ENCODE data around the gene GHITM.
"Not testable (repeated sequence)": the region's sequence is repeated elsewhere in the genome, so short reads cannot be mapped to it uniquely, and the experiment has no call there.

GHITM gene

GRCh38 chr10:84167289-84167653, 28.0 kb downstream of the GHITM start:
- CTCF ChIA-PET; H3K4me3 ChIP-seq (ENCODE audit: control insufficient read depth in 1 of 7, extremely low read depth in 1 of 7, insufficient read depth in 4 of 7, low read depth in 2 of 7, low read length in 6 of 7): not testable (repeated sequence)
- WGBS (ENCODE audit: insufficient coverage): no CpG with 5 or more reads among the region's 2 CpGs

GRCh38 chr10:84168382-84168781, 29.1 kb downstream of the GHITM start:
- H3K36me3 ChIP-seq (ENCODE audit: control insufficient read depth in 4 of 4, insufficient read depth in 4 of 4, low read length in 3 of 4); DNase-seq; H3K9me3 ChIP-seq (ENCODE audit: control extremely low read depth in 1 of 5, control insufficient read depth in 4 of 5, insufficient read depth in 2 of 5, low read depth in 1 of 5, low read length in 4 of 5); CTCF ChIA-PET; POLR2A ChIA-PET; H3K4me3 ChIP-seq (ENCODE audit: control insufficient read depth in 1 of 7, extremely low read depth in 1 of 7, insufficient read depth in 4 of 7, low read depth in 2 of 7, low read length in 6 of 7); H3K4me1 ChIP-seq (ENCODE audit: control extremely low read depth in 1 of 4, control insufficient read depth in 4 of 4, insufficient read depth in 4 of 4, low read length in 3 of 4); H3K27ac ChIP-seq (ENCODE audit: insufficient read depth in 1 of 2, low read depth in 1 of 2, low read length in 2 of 2, poor library complexity in 1 of 2, severe bottlenecking in 2 of 2): not testable (repeated sequence)
- H3K27me3 ChIP-seq (replicated peaks in 2 of 5; ENCODE audit: control insufficient read depth in 4 of 5, insufficient read depth in 5 of 5, low read length in 4 of 5): peaks cover 0 to 16% (median 6%) of the 10 kb centered on the region in 5 experiments
- 96% methylated on average over 9 of the region's 10 CpGs for WGBS (ENCODE audit: insufficient coverage)

More at GRCh38 chr10:84167289-84167653, 28.0 kb downstream of the GHITM start:
- DNase-seq; POLR2A ChIA-PET; H3K27ac ChIP-seq (ENCODE audit: insufficient read depth in 1 of 2, low read depth in 1 of 2, low read length in 2 of 2, poor library complexity in 1 of 2, severe bottlenecking in 2 of 2); H3K9me3 ChIP-seq (ENCODE audit: control extremely low read depth in 1 of 5, control insufficient read depth in 4 of 5, insufficient read depth in 2 of 5, low read depth in 1 of 5, low read length in 4 of 5); H3K36me3 ChIP-seq (ENCODE audit: control insufficient read depth in 4 of 4, insufficient read depth in 4 of 4, low read length in 3 of 4); H3K4me1 ChIP-seq (ENCODE audit: control extremely low read depth in 1 of 4, control insufficient read depth in 4 of 4, insufficient read depth in 4 of 4, low read length in 3 of 4): not testable (repeated sequence)
- peaks cover 0 to 19% (median 6%) of the 10 kb centered on the region in 5 experiments for H3K27me3 ChIP-seq (replicated peaks in 2 of 5; ENCODE audit: control insufficient read depth in 4 of 5, insufficient read depth in 5 of 5, low read length in 4 of 5)

DNA sequence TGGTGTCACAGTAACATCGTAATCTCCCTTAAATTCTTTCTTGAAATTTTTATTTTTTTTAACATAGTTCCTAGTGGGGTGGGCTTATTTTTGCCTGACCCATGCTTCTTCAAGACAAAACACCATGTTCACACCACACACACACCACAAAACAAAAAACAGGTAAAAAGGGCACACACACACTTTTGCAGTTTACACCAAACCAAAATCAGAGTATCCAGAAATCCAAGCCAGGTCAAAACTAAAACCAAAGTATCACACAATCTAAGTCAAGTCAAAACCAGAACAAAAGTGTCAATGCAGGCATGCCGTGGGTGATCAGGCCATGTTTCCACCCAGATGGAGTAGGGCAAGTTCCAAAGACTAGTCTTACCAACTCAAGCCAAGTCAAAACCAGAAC, 31.9 kb downstream of the GHITM start:
- H3K4me3 ChIP-seq (ENCODE audit: control insufficient read depth in 1 of 7, extremely low read depth in 1 of 7, insufficient read depth in 4 of 7, low read depth in 2 of 7, low read length in 6 of 7); H3K27ac ChIP-seq (ENCODE audit: insufficient read depth in 1 of 2, low read depth in 1 of 2, low read length in 2 of 2, poor library complexity in 1 of 2, severe bottlenecking in 2 of 2); DNase-seq; CTCF ChIA-PET; H3K36me3 ChIP-seq (ENCODE audit: control insufficient read depth in 4 of 4, insufficient read depth in 4 of 4, low read length in 3 of 4); H3K4me1 ChIP-seq (ENCODE audit: control extremely low read depth in 1 of 4, control insufficient read depth in 4 of 4, insufficient read depth in 4 of 4, low read length in 3 of 4); H3K27me3 ChIP-seq (replicated peaks in 2 of 5; ENCODE audit: control insufficient read depth in 4 of 5, insufficient read depth in 5 of 5, low read length in 4 of 5); H3K9me3 ChIP-seq (ENCODE audit: control extremely low read depth in 1 of 5, control insufficient read depth in 4 of 5, insufficient read depth in 2 of 5, low read depth in 1 of 5, low read length in 4 of 5); POLR2A ChIA-PET: not testable (repeated sequence)
- WGBS (ENCODE audit: insufficient coverage): 100% methylated on average over 1 of the region's 2 CpGs

GRCh38 chr10:84171700-84172466, 32.6 kb downstream of the GHITM start:
- H3K27ac ChIP-seq (ENCODE audit: insufficient read depth in 1 of 2, low read depth in 1 of 2, low read length in 2 of 2, poor library complexity in 1 of 2, severe bottlenecking in 2 of 2); POLR2A ChIA-PET; H3K36me3 ChIP-seq (ENCODE audit: control insufficient read depth in 4 of 4, insufficient read depth in 4 of 4, low read length in 3 of 4); H3K4me1 ChIP-seq (ENCODE audit: control extremely low read depth in 1 of 4, control insufficient read depth in 4 of 4, insufficient read depth in 4 of 4, low read length in 3 of 4); CTCF ChIA-PET; DNase-seq; H3K27me3 ChIP-seq (replicated peaks in 2 of 5; ENCODE audit: control insufficient read depth in 4 of 5, insufficient read depth in 5 of 5, low read length in 4 of 5); H3K4me3 ChIP-seq (ENCODE audit: control insufficient read depth in 1 of 7, extremely low read depth in 1 of 7, insufficient read depth in 4 of 7, low read depth in 2 of 7, low read length in 6 of 7); H3K9me3 ChIP-seq (ENCODE audit: control extremely low read depth in 1 of 5, control insufficient read depth in 4 of 5, insufficient read depth in 2 of 5, low read depth in 1 of 5, low read length in 4 of 5): not testable (repeated sequence)
- 96% methylated on average over 15 of the region's 21 CpGs for WGBS (ENCODE audit: insufficient coverage)

- Histone ChIP-seq H3K4me1 (ENCODE audit: control extremely low read depth in 1 of 4, control insufficient read depth in 4 of 4, insufficient read depth in 4 of 4, low read length in 3 of 4) (peaks cover 0 to 11% (median 8%) of the 10 kb centered on the region in 4 experiments), H3K27ac (ENCODE audit: insufficient read depth in 1 of 2, low read depth in 1 of 2, low read length in 2 of 2, poor library complexity in 1 of 2, severe bottlenecking in 2 of 2) (no peak overlapping the region), H3K36me3 (ENCODE audit: control insufficient read depth in 4 of 4, insufficient read depth in 4 of 4, low read length in 3 of 4) (no peaks in the 10 kb centered on the region), H3K4me3 (ENCODE audit: control insufficient read depth in 1 of 7, extremely low read depth in 1 of 7, insufficient read depth in 4 of 7, low read depth in 2 of 7, low read length in 6 of 7) (no peak overlapping the region), H3K27me3 (replicated peaks in 2 of 5; ENCODE audit: control insufficient read depth in 4 of 5, insufficient read depth in 5 of 5, low read length in 4 of 5) (no peaks in the 10 kb centered on the region), H3K9me3 (ENCODE audit: control extremely low read depth in 1 of 5, control insufficient read depth in 4 of 5, insufficient read depth in 2 of 5, low read depth in 1 of 5, low read length in 4 of 5) (no peaks in the 10 kb centered on the region)
- CTCF ChIA-PET: no interaction called here
- over 99% methylated on average over 9 of the region's 9 CpGs for WGBS (ENCODE audit: insufficient coverage)
- DNase-seq: no peak
- POLR2A ChIA-PET: no interaction called here
These were observed 33.4 kb downstream of the GHITM start for GRCh38 chr10:84172467-84173356.

GRCh38 chr10:84173501-84173929, 34.2 kb downstream of the GHITM start, which contains the start of gene GPR15LG:
GPR15LG (plus strand) TSS chr10:84173801; CDS start chr10:84173852, 51 bp downstream.
- H3K27ac ChIP-seq (ENCODE audit: insufficient read depth in 1 of 2, low read depth in 1 of 2, low read length in 2 of 2, poor library complexity in 1 of 2, severe bottlenecking in 2 of 2): no peak within 1 kb of the TSS
- POLR2A ChIA-PET: no interaction called here
- H3K4me1 ChIP-seq (ENCODE audit: control extremely low read depth in 1 of 4, control insufficient read depth in 4 of 4, insufficient read depth in 4 of 4, low read length in 3 of 4): peaks cover 0 to 16% (median 11%) of the 10 kb centered on the region in 4 experiments
- H3K4me3 ChIP-seq (ENCODE audit: control insufficient read depth in 1 of 7, extremely low read depth in 1 of 7, insufficient read depth in 4 of 7, low read depth in 2 of 7, low read length in 6 of 7): no peak within 1 kb of the TSS
- H3K27me3 ChIP-seq (replicated peaks in 2 of 5; ENCODE audit: control insufficient read depth in 4 of 5, insufficient read depth in 5 of 5, low read length in 4 of 5): no peaks in the 10 kb centered on the region
- no peak for DNase-seq
- H3K36me3 ChIP-seq (ENCODE audit: control insufficient read depth in 4 of 4, insufficient read depth in 4 of 4, low read length in 3 of 4): no peaks in the 10 kb centered on the region
- 81% methylated on average over 2 of the region's 2 CpGs for WGBS (ENCODE audit: insufficient coverage)
- no peaks in the 10 kb centered on the region for H3K9me3 ChIP-seq (ENCODE audit: control extremely low read depth in 1 of 5, control insufficient read depth in 4 of 5, insufficient read depth in 2 of 5, low read depth in 1 of 5, low read length in 4 of 5)
- CTCF ChIA-PET: no interaction called here

DNA sequence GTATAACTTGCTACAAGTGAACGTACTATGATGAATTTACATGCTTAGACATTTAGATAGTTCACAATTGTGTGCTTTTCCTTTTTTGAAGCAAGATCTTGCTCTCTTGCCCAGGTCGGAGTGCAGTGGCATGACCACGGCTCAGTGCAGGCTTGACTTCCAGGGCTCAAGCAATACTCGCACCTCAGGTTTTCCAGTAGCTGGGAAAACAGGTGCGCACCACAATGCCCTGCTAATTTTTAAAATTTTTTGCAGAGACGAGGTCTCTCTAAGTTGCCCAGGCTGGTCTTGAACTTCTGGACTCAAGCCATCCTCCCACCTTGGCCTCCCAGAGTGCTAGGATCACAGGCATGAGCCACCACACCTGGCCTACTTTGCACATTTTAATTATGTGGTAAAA, 36.1 kb downstream of the GHITM start:
- CTCF ChIA-PET: no interaction called here
- peaks cover 0 to 16% (median 11%) of the 10 kb centered on the region in 4 experiments for H3K4me1 ChIP-seq (ENCODE audit: control extremely low read depth in 1 of 4, control insufficient read depth in 4 of 4, insufficient read depth in 4 of 4, low read length in 3 of 4)

More for the DNA sequence above, 36.1 kb downstream of the GHITM start:
- no peaks in the 10 kb centered on the region for H3K9me3 ChIP-seq (ENCODE audit: control extremely low read depth in 1 of 5, control insufficient read depth in 4 of 5, insufficient read depth in 2 of 5, low read depth in 1 of 5, low read length in 4 of 5)
- H3K27ac ChIP-seq (ENCODE audit: insufficient read depth in 1 of 2, low read depth in 1 of 2, low read length in 2 of 2, poor library complexity in 1 of 2, severe bottlenecking in 2 of 2): no peak overlapping the region
- H3K4me3 ChIP-seq (ENCODE audit: control insufficient read depth in 1 of 7, extremely low read depth in 1 of 7, insufficient read depth in 4 of 7, low read depth in 2 of 7, low read length in 6 of 7): no peak overlapping the region
- DNase-seq: no peak
- H3K27me3 ChIP-seq (replicated peaks in 2 of 5; ENCODE audit: control insufficient read depth in 4 of 5, insufficient read depth in 5 of 5, low read length in 4 of 5): no peaks in the 10 kb centered on the region
- POLR2A ChIA-PET: no interaction called here
- no peaks in the 10 kb centered on the region for H3K36me3 ChIP-seq (ENCODE audit: control insufficient read depth in 4 of 4, insufficient read depth in 4 of 4, low read length in 3 of 4)
- 97% methylated on average over 6 of the region's 6 CpGs for WGBS (ENCODE audit: insufficient coverage)
